Gastrocnemius medialis (tissue), 4 donors: ENCODE results near the gene RETREG2.

ENCODE experiments used
- CTCF ChIP-seq, 5 experiments: fragments of 450-650 bp in 3 of 5; fragments of 200-600 bp in 2 of 5; sonication (generic) in 2 of 5; IDR thresholded peaks in 4 of 5; conservative IDR thresholded peaks in 1 of 5; 1 replicate in 4 of 5; 2 replicates in 1 of 5; pipeline ENCODE4 v1.5.1; 2016 to 2019; ENCODE audit warnings: antibody characterized with exemption in 5 of 5, mild to moderate bottlenecking in 3 of 5, moderate library complexity in 3 of 5
- POLR2A ChIP-seq, 2 donors: fragments of 450-650 bp; IDR thresholded peaks; one replicate each; pipeline ENCODE4 v1.6.1; 2017; ENCODE audit warnings: antibody characterized with exemption in 2 of 2, mild to moderate bottlenecking in 2 of 2, moderate library complexity in 2 of 2

GRCh38 chr2:219230059-219230540 lies 52.0 kb downstream of the RETREG2 start:
- TF ChIP-seq CTCF (IDR thresholded peaks at IDR 0.05 in 4 of 5, conservative IDR thresholded peaks at IDR 0.05 in 1 of 5) (no peak), POLR2A (IDR thresholded peaks at IDR 0.05) (no peak)
